BJ (cell line): ENCODE data around the gene LPAR1. TPM values are rescaled to one million over a fixed set of nuclear protein-coding genes. Genes with fewer than 3 reads are reported as not detected.
"Not testable (repeated sequence)": the region's sequence is repeated elsewhere in the genome, so short reads cannot be mapped to it uniquely, and the experiment has no call there.

Source experiments
- CTCF ChIA-PET: fragments of 350-600 bp; formaldehyde crosslinking; extraction: SDS; loops from one replicate; lab custom pipeline; 2021; ENCODE audit warnings: antibody characterized with exemption, inconsistent platforms; lab: Yijun Ruan, JAX
- POLR2A ChIA-PET: fragments of 300-600 bp; sonication (Branson Sonifier 250); formaldehyde crosslinking; extraction: SDS; loops from one replicate; lab custom pipeline; 2021; ENCODE audit warnings: antibody characterized with exemption; lab: Charles Lee
- DNase-seq: peaks from one replicate; pipeline ENCODE4 v3.0.0-alpha.2; 2011; ENCODE audit warnings: low read depth
- H3K27me3 ChIP-seq: 2 replicates; pipeline ENCODE4 v1.6.0; 2011; ENCODE audit warnings: low read length; ENCODE audit not compliant: control insufficient read depth, insufficient read depth
- H3K36me3 ChIP-seq: 2 replicates; pipeline ENCODE4 v1.5.1; 2011; ENCODE audit warnings: low read length; ENCODE audit not compliant: control insufficient read depth, insufficient read depth
- H3K4me3 ChIP-seq: 2 replicates; pipeline ENCODE4 v1.5.1; 2011; ENCODE audit warnings: low read depth, mild to moderate bottlenecking, control low read depth, low read length
- CTCF ChIP-seq: IDR thresholded peaks from 2 replicates; pipeline ENCODE4 v1.5.1; 2011; ENCODE audit warnings: low read depth, mild to moderate bottlenecking, control low read depth, inconsistent platforms, low read length, moderate library complexity; ENCODE audit not compliant: insufficient read depth
- polyA plus RNA-seq: library from polyadenylated mRNA; depleted of rRNA; stranded (reverse); fragments of >200 nt; gene quantifications from 2 replicates; pipeline ENCODE4 v1.2.3, GENCODE V29; 2011

The LPAR1 gene
- polyA plus RNA-seq, 1 experiment = 224 TPM

- TF ChIP-seq CTCF = no peak
- ChIA-PET POLR2A (no interaction called here), CTCF (no interaction called here)
- Histone ChIP-seq H3K4me3 (no peak overlapping the region), H3K36me3 (no peaks in the 10 kb centered on the region), H3K27me3 (no peaks in the 10 kb centered on the region)
- DNase-seq = no peak
Measured at GRCh38 chr9:111052791-111053190, 14.5 kb upstream of the LPAR1 start.

- Histone ChIP-seq H3K36me3 (no peaks in the 10 kb centered on the region), H3K27me3 (no peaks in the 10 kb centered on the region), H3K4me3 (no peak overlapping the region)
- ChIA-PET CTCF (interaction anchor here (1.1 to 1.3 kb wide), 2 partner anchors 11 to 15 kb away, joined by 3 read pairs; no protein-coding TSS in a partner anchor), POLR2A (no interaction called here)
- no peak for DNase-seq
- no peak for TF ChIP-seq CTCF
Measured at GRCh38 chr9:111051400-111051799, 13.1 kb upstream of the LPAR1 start.

GRCh38 chr9:111050819-111051218 is 12.5 kb upstream of the LPAR1 start:
- DNase-seq = no peak
- Histone ChIP-seq H3K27me3 (no peaks in the 10 kb centered on the region), H3K36me3 (no peaks in the 10 kb centered on the region), H3K4me3 (no peak overlapping the region)
- TF ChIP-seq CTCF = no peak
- POLR2A ChIA-PET = no interaction called here
- CTCF ChIA-PET = interaction anchor here (1.1 to 1.3 kb wide), 2 partner anchors 10 to 14 kb away, joined by 3 read pairs; no protein-coding TSS in a partner anchor

- CTCF ChIA-PET, H3K36me3 ChIP-seq, H3K27me3 ChIP-seq, H3K4me3 ChIP-seq, DNase-seq: not testable (repeated sequence)
- POLR2A ChIA-PET = interaction anchor here (0.6 kb wide), 1 partner anchor 125 kb away, joined by 3 read pairs; no protein-coding TSS in a partner anchor
Measured at GRCh38 chr9:111047287-111047686, 9.0 kb upstream of the LPAR1 start.

- H3K4me3 ChIP-seq = no peak overlapping the region
- H3K27me3 ChIP-seq = no peaks in the 10 kb centered on the region
- DNase-seq = no peak
- no peak for TF ChIP-seq CTCF
- H3K36me3 ChIP-seq = no peaks in the 10 kb centered on the region
- ChIA-PET CTCF (interaction anchor here (1.3 kb wide), 1 partner anchor 25 kb away, joined by 3 read pairs; no protein-coding TSS in a partner anchor), POLR2A (no interaction called here)
Measured at GRCh38 chr9:111041902-111042301, 3.6 kb upstream of the LPAR1 start.

- Histone ChIP-seq H3K27me3 (no peaks in the 10 kb centered on the region), H3K4me3 (no peak overlapping the region), H3K36me3 (no peaks in the 10 kb centered on the region)
- CTCF ChIA-PET = interaction anchor here (1.3 to 1.5 kb wide), 2 partner anchors 10 to 26 kb away, joined by 3 read pairs; no protein-coding TSS in a partner anchor
- TF ChIP-seq CTCF = no peak
- DNase-seq = no peak
- POLR2A ChIA-PET = no interaction called here
Measured at GRCh38 chr9:111040494-111040893, 2.2 kb upstream of the LPAR1 start.
